ENCODE results near the gene AKAP9.

The AKAP9 gene

GRCh38 chr7:92131764-92132330 is 191.2 kb downstream of the AKAP9 start:
- peak overlapping the region; percentile 92 for H3K4me3 ChIP-seq (ENCODE audit: low read depth, low read length)
- in situ Hi-C loops (cut with HindIII; ENCODE audit: low pct_ligation_motif_present, low sequenced_read_pairs): no loop called here
- TF ChIP-seq, protein P1, sequence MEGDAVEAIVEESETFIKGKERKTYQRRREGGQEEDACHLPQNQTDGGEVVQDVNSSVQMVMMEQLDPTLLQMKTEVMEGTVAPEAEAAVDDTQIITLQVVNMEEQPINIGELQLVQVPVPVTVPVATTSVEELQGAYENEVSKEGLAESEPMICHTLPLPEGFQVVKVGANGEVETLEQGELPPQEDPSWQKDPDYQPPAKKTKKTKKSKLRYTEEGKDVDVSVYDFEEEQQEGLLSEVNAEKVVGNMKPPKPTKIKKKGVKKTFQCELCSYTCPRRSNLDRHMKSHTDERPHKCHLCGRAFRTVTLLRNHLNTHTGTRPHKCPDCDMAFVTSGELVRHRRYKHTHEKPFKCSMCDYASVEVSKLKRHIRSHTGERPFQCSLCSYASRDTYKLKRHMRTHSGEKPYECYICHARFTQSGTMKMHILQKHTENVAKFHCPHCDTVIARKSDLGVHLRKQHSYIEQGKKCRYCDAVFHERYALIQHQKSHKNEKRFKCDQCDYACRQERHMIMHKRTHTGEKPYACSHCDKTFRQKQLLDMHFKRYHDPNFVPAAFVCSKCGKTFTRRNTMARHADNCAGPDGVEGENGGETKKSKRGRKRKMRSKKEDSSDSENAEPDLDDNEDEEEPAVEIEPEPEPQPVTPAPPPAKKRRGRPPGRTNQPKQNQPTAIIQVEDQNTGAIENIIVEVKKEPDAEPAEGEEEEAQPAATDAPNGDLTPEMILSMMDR (IDR thresholded peaks at IDR 0.05; ENCODE audit: low read depth, low read length, missing control alignments): no peak
- H3K27ac ChIP-seq: no peak overlapping the region
- H3K27me3 ChIP-seq (replicated peaks): no peaks in the 10 kb centered on the region
- H3K36me3 ChIP-seq (replicated peaks): peaks cover 16% of the 10 kb centered on the region
- no peak for DNase-seq

- in situ Hi-C loops (cut with HindIII; ENCODE audit: low pct_ligation_motif_present, low sequenced_read_pairs): no loop called here
- H3K27ac ChIP-seq: no peak overlapping the region
- H3K36me3 ChIP-seq (replicated peaks): peaks cover 8% of the 10 kb centered on the region
- H3K27me3 ChIP-seq (replicated peaks): no peaks in the 10 kb centered on the region
- H3K4me3 ChIP-seq (ENCODE audit: low read depth, low read length): peak overlapping the region; percentile 92
- DNase-seq: no peak
- TF ChIP-seq, protein P1 (IDR thresholded peaks at IDR 0.05; ENCODE audit: low read depth, low read length, missing control alignments): no peak
These were observed 192.6 kb downstream of the AKAP9 start for GRCh38 chr7:92133133-92133736.

DNA sequence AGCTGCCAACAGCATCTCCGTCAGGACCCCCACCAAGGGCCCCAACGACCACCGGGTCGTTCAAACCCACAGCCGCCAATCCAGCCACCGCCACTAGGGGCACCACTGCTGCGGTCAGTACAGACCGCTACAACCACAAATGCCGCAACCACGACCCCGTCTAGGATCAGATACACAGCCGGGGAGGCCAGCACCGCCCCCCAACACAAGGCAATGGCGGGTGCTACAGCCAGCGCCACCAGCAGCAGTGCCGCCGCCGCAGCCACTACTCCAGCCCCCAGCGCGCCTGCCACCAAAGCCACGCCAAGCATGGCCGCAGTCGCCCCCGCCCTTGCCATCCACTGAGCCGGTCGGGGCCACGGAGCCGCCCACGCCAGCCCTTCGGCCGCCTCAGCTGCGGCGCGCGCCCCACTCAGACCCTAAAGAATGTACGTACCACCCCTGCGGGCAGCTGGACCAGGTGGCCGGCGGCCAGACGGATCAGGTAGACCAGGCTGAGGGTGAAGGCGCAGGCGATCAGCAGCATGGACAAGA is 193.1 kb downstream of the AKAP9 start:
- DNase-seq: peak; percentile 51
- H3K27me3 ChIP-seq (replicated peaks): no peaks in the 10 kb centered on the region
- peak overlapping the region; percentile 92 for H3K4me3 ChIP-seq (ENCODE audit: low read depth, low read length)
- in situ Hi-C loops (cut with HindIII; ENCODE audit: low pct_ligation_motif_present, low sequenced_read_pairs): no loop called here
- H3K27ac ChIP-seq: peak overlapping the region; percentile 98
- H3K36me3 ChIP-seq (replicated peaks): peaks cover 6% of the 10 kb centered on the region
- TF ChIP-seq, protein P1 (IDR thresholded peaks at IDR 0.05; ENCODE audit: low read depth, low read length, missing control alignments): peak; percentile 87

DNA sequence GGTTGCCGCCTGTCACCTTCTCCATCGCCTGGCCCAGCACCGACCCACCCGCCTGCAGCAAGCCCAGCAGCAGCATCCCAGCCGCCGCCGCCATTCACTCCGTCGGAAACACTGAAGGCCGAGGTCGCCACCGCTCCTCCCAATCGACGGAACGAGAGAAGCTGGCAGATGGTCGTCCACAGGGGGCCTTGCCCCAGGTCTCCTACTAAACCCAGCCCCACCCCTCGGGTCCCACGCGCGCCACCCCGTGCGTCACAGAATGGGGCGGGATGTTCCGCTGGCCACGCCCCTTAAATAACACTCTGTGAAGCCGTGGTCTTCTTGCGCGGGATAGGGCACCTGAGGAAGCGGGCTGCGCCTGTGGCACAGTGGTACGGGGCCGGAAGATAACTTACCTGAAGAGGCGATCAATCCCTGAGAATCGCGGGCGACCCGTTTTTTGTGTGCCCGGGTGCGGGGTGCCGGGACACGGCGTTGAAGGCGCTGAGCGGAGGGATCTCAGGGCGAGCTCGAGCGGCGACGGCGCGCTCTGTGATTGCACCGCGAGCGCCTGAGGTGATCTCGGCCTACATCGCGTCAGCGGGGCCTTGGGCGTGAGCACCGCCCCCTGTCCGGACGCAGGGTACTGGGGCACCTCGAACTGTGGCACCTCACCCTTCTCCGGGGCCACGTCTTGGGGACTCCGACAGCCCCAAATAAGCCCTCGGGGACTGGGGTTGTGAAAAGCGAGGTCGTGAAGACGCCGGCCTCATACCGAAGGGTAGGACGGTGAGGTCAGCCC is 193.8 kb downstream of the AKAP9 start, which contains the start of gene CYP51A1:
Gene CYP51A1, minus strand, starts transcription at position 207 of the 781 bp plus-strand sequence. Its CDS starts 113 bp downstream, at position 94.
- in situ Hi-C loops (cut with HindIII; ENCODE audit: low pct_ligation_motif_present, low sequenced_read_pairs): no loop called here
- Histone ChIP-seq H3K36me3 (replicated peaks) (peaks cover 6% of the 10 kb centered on the region), H3K4me3 (ENCODE audit: low read depth, low read length) (peak within 1 kb of the TSS; percentile 92), H3K27ac (peak within 1 kb of the TSS; percentile 98), H3K27me3 (replicated peaks) (no peaks in the 10 kb centered on the region)
- TF ChIP-seq, protein P1 (IDR thresholded peaks at IDR 0.05; ENCODE audit: low read depth, low read length, missing control alignments): peak; percentile 21
- peak; percentile 93 for DNase-seq

- Histone ChIP-seq H3K4me3 (ENCODE audit: low read depth, low read length) (peak overlapping the region; percentile 92), H3K27me3 (replicated peaks) (no peaks in the 10 kb centered on the region), H3K36me3 (replicated peaks) (peaks cover 6% of the 10 kb centered on the region), H3K27ac (peak overlapping the region; percentile 98)
- DNase-seq: peak; percentile 10
- TF ChIP-seq, protein P1 (IDR thresholded peaks at IDR 0.05; ENCODE audit: low read depth, low read length, missing control alignments): no peak
- in situ Hi-C loops (cut with HindIII; ENCODE audit: low pct_ligation_motif_present, low sequenced_read_pairs): no loop called here
These were observed 194.6 kb downstream of the AKAP9 start for GRCh38 chr7:92135052-92135889.
